Measurements from ENCODE around the gene FIGN. TPM values are rescaled to one million over a fixed set of nuclear protein-coding genes. Genes with fewer than 3 reads are reported as not detected.

Gene FIGN
- total RNA-seq, 3 donors from 2014 or later: 2.6 to 13.9 (median 5.0) TPM

DNA sequence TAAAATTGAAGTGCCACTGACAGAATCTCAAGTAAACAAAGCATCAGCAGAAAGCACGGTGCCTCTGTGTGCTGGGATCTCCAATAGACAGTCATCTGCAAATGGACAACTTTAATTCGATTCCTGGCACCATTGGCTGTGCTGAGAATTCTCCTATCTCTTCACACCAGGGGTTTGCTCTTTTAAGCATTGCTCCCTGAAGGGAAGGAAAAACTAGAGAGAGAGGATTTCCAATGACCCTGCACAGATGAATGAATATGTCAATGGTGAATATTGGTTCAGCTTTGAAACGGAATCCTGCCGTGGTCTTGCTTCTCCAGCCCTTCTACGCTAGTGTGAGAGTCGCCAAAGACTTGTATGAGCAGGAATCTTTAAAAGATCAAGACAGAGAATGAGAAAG lies 97.9 kb downstream of the FIGN start:
- Histone ChIP-seq H3K9me3 (no peaks in the 10 kb centered on the region), H3K27me3 (no peaks in the 10 kb centered on the region), H3K4me1 (no peaks in the 10 kb centered on the region), H3K36me3 (no peaks in the 10 kb centered on the region), H3K4me3 (no peak overlapping the region), H3K27ac (no peak overlapping the region)
- no peak for DNase-seq (ENCODE audit: low spot score in 2 of 2)
- no peak for TF ChIP-seq POLR2AphosphoS5 (IDR thresholded peaks at IDR 0.05)
- TF ChIP-seq, protein P1, sequence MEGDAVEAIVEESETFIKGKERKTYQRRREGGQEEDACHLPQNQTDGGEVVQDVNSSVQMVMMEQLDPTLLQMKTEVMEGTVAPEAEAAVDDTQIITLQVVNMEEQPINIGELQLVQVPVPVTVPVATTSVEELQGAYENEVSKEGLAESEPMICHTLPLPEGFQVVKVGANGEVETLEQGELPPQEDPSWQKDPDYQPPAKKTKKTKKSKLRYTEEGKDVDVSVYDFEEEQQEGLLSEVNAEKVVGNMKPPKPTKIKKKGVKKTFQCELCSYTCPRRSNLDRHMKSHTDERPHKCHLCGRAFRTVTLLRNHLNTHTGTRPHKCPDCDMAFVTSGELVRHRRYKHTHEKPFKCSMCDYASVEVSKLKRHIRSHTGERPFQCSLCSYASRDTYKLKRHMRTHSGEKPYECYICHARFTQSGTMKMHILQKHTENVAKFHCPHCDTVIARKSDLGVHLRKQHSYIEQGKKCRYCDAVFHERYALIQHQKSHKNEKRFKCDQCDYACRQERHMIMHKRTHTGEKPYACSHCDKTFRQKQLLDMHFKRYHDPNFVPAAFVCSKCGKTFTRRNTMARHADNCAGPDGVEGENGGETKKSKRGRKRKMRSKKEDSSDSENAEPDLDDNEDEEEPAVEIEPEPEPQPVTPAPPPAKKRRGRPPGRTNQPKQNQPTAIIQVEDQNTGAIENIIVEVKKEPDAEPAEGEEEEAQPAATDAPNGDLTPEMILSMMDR (IDR thresholded peaks at IDR 0.05): no peak
- TF ChIP-seq POLR2A (IDR thresholded peaks at IDR 0.05): no peak
- intact Hi-C loops (cut with DNase I; ENCODE audit: low total_unique reads): loop anchor here (2.0 kb wide), 1 partner anchor 57 kb away; no protein-coding TSS in a partner anchor

DNA sequence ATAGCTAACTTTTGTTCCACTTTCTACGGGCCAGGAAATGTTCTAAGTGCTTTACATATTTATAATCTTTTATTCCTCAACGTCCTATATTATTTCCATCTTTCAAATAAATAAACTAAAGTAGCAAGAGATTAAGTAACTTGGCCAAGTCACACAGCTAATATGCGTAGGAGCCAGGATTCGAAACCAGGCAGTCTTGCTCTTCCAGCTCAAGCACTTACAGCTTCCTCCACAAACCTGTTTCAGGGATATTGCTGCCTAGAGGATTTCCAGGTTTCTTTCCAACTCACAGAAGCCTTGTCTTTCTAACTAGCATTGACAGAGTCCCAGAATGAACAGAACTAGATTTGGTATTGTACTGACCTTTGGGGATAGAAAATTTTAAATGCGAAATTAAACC lies 102.5 kb downstream of the FIGN start:
- Histone ChIP-seq H3K36me3 (no peaks in the 10 kb centered on the region), H3K9me3 (no peaks in the 10 kb centered on the region), H3K27ac (no peak overlapping the region), H3K4me3 (no peak overlapping the region), H3K4me1 (no peaks in the 10 kb centered on the region), H3K27me3 (no peaks in the 10 kb centered on the region)
- TF ChIP-seq POLR2A (IDR thresholded peaks at IDR 0.05) (no peak), POLR2AphosphoS5 (IDR thresholded peaks at IDR 0.05) (no peak)
- TF ChIP-seq, protein P1 (IDR thresholded peaks at IDR 0.05): no peak
- intact Hi-C loops (cut with DNase I; ENCODE audit: low total_unique reads): no loop called here
- DNase-seq (ENCODE audit: low spot score in 2 of 2): no peak

DNA sequence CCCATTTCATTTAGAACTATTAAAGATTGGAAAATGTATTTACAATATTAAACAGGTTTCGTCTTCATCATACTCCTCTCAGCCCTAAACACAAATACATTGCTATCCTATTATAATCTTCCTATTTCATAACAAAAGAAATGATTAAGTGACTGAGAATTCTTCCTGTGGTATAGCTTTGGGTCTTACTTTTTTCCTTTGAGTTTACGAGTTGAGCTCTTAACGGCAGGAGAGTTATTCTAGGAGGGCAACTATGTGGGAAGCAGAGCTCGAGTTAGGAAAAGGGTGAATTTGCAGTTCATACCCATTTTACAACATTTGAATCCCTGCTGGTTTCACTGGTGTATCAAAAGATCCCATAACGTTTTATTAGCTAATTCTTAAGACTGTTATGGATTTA lies 105.0 kb downstream of the FIGN start:
- Histone ChIP-seq H3K4me3 (no peak overlapping the region), H3K36me3 (no peaks in the 10 kb centered on the region), H3K27me3 (no peaks in the 10 kb centered on the region), H3K27ac (no peak overlapping the region), H3K4me1 (no peaks in the 10 kb centered on the region), H3K9me3 (no peaks in the 10 kb centered on the region)
- intact Hi-C loops (cut with DNase I; ENCODE audit: low total_unique reads): no loop called here
- DNase-seq (ENCODE audit: low spot score in 2 of 2): no peak
- TF ChIP-seq POLR2A (IDR thresholded peaks at IDR 0.05): no peak
- TF ChIP-seq, protein P1 (IDR thresholded peaks at IDR 0.05): no peak
- TF ChIP-seq POLR2AphosphoS5 (IDR thresholded peaks at IDR 0.05): no peak

DNA sequence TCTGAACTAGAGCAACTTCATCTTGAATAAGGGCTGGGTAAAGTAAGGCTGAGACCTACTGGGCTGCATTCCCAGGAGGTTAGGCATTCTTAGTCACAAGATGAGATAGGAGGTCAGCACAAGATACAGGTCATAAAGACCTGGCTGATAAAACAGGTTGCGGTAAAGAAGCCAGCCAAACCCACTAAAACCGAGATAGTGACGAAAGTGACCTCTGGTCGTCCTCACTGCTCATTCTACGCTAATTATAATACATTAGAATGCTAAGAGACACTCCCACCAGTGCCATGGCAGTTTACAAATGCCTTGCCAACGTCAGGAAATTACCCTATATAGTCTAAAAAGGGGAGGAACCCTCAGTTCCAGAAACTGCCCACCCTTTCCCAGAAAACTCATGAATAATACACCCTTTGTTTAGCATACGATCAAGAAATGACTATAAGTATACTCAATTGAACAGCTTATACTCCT lies 109.1 kb downstream of the FIGN start:
- Histone ChIP-seq H3K27me3 (no peaks in the 10 kb centered on the region), H3K4me3 (no peak overlapping the region), H3K27ac (no peak overlapping the region), H3K4me1 (no peaks in the 10 kb centered on the region), H3K9me3 (no peaks in the 10 kb centered on the region), H3K36me3 (no peaks in the 10 kb centered on the region)
- intact Hi-C loops (cut with DNase I; ENCODE audit: low total_unique reads): no loop called here
- DNase-seq (ENCODE audit: low spot score in 2 of 2): no peak
- TF ChIP-seq POLR2A (IDR thresholded peaks at IDR 0.05) (no peak), POLR2AphosphoS5 (IDR thresholded peaks at IDR 0.05) (no peak)
- TF ChIP-seq, protein P1 (IDR thresholded peaks at IDR 0.05): no peak

DNA sequence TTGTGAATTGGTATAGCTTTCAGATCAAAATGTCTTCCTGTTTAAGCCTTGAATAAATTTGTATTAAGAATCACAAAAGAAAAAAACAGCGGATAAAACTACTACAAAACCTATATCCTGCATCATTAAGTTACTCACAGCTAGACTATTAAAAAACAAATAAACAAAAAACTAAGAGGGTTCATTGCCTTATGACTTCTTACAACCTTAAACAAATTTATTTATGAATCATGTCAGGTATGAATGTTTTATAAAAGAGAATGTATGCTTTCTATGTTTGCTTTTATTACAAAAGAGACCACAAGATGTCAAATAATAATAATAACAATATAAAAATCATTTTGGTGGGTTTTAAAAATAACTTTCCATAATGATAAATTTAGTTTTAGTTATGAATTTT lies 109.6 kb downstream of the FIGN start:
- H3K27ac ChIP-seq: no peak overlapping the region
- H3K36me3 ChIP-seq: no peaks in the 10 kb centered on the region
- intact Hi-C loops (cut with DNase I; ENCODE audit: low total_unique reads): no loop called here
- no peaks in the 10 kb centered on the region for H3K27me3 ChIP-seq
- no peak for TF ChIP-seq POLR2A (IDR thresholded peaks at IDR 0.05)
- TF ChIP-seq, protein P1 (IDR thresholded peaks at IDR 0.05): no peak
- TF ChIP-seq POLR2AphosphoS5 (IDR thresholded peaks at IDR 0.05): no peak
- no peaks in the 10 kb centered on the region for H3K4me1 ChIP-seq
- DNase-seq (ENCODE audit: low spot score in 2 of 2): no peak
- H3K9me3 ChIP-seq: no peaks in the 10 kb centered on the region
- no peak overlapping the region for H3K4me3 ChIP-seq

All from breast epithelium (tissue), 4 donors.